ENCODE measurements around the gene PSMC4. TPM values are rescaled to one million over a fixed set of nuclear protein-coding genes. Genes with fewer than 3 reads are reported as not detected.

Gene PSMC4
- total RNA-seq, 1 experiment from 2014 or later = 258 TPM

DNA sequence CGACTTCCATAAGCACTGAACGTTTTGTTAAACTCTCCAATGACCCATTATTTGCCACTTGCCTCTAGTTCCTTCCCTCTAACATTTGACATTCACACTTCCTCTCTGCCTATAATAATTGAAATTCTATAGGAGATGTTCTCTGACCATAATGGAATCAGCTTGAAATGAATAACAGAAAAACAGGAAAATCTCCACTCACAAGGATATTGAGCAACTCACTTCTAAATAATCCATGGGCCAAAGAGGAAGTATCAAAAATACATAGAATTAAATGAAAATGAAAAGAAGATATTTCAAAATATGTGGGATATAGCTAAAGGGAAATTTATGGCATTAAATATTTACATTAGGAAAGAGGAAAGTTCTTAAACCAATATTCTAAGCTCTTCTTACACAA, 33.2 kb upstream of the PSMC4 start:
- TF ChIP-seq, protein P1, sequence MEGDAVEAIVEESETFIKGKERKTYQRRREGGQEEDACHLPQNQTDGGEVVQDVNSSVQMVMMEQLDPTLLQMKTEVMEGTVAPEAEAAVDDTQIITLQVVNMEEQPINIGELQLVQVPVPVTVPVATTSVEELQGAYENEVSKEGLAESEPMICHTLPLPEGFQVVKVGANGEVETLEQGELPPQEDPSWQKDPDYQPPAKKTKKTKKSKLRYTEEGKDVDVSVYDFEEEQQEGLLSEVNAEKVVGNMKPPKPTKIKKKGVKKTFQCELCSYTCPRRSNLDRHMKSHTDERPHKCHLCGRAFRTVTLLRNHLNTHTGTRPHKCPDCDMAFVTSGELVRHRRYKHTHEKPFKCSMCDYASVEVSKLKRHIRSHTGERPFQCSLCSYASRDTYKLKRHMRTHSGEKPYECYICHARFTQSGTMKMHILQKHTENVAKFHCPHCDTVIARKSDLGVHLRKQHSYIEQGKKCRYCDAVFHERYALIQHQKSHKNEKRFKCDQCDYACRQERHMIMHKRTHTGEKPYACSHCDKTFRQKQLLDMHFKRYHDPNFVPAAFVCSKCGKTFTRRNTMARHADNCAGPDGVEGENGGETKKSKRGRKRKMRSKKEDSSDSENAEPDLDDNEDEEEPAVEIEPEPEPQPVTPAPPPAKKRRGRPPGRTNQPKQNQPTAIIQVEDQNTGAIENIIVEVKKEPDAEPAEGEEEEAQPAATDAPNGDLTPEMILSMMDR (conservative IDR thresholded peaks at IDR 0.05; ENCODE audit: low read depth, low read length) = no peak
- TF ChIP-seq EZH2 (IDR thresholded peaks at IDR 0.05; ENCODE audit: low read length, unreplicated experiment) (no peak), EZH2phosphoT487 (IDR thresholded peaks at IDR 0.05; ENCODE audit: borderline replicate concordance, low read length) (no peak)
- POLR2A ChIA-PET (ENCODE audit: unreplicated experiment) = no interaction called here
- Histone ChIP-seq H3K27ac (ENCODE audit: low read length) (no peak overlapping the region), H3K9me2 (replicated peaks; ENCODE audit: low read length) (no peaks in the 10 kb centered on the region), H3K36me3 (ENCODE audit: low read depth, low read length) (no peaks in the 10 kb centered on the region), H3K79me2 (ENCODE audit: low read length) (no peaks in the 10 kb centered on the region), H3K4me3 (ENCODE audit: low read length) (no peak overlapping the region), H3K9me3 (ENCODE audit: low read length) (no peaks in the 10 kb centered on the region), H3F3A (ENCODE audit: low read length, unreplicated experiment) (no peaks in the 10 kb centered on the region), H3K27me3 (ENCODE audit: low read length) (no peaks in the 10 kb centered on the region), H3K4me2 (ENCODE audit: low read length) (no peak overlapping the region), H3K9ac (ENCODE audit: low read length) (no peak overlapping the region), H3K4me1 (ENCODE audit: insufficient read depth, low read length) (no peaks in the 10 kb centered on the region; the same call in 1 of the 2 replicates), H4K20me1 (ENCODE audit: low read length) (no peaks in the 10 kb centered on the region), H2AFZ (ENCODE audit: low read length) (no peak overlapping the region)
- ATAC-seq = no peak
- no TSS peak for BruUV-seq (replicated peaks)
- DNase-seq = no peak
- intact Hi-C loops (cut with micrococcal nuclease) = no loop called here
- CTCF ChIA-PET = no interaction called here

DNA sequence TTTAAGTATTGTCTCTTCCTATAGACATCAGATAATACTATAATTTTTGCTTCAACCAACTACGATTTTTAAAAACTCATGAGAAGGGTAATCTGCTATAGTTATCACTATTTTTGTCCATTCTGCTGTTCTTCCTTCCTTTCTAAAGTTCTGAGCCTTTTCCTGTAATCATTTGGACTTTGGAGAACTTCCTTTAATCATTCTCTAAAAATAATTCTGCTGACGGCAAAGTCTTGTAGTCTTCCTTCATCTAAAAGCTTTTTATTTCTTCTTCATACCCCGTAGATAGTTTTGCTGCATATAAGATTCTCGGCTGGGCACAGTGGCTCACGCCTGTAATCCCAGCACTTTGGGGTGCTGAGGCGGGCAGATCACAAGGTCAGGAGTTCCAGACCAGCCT, 31.4 kb upstream of the PSMC4 start:
- no peaks in the 10 kb centered on the region for H3F3A ChIP-seq (ENCODE audit: low read length, unreplicated experiment)
- TF ChIP-seq, protein P1 (conservative IDR thresholded peaks at IDR 0.05; ENCODE audit: low read depth, low read length) = no peak
- TF ChIP-seq EZH2phosphoT487 (IDR thresholded peaks at IDR 0.05; ENCODE audit: borderline replicate concordance, low read length) (no peak), EZH2 (IDR thresholded peaks at IDR 0.05; ENCODE audit: low read length, unreplicated experiment) (no peak)
- BruUV-seq (replicated peaks) = no TSS peak
- no peak overlapping the region for H3K27ac ChIP-seq (ENCODE audit: low read length)
- no peaks in the 10 kb centered on the region for H3K79me2 ChIP-seq (ENCODE audit: low read length)
- CTCF ChIA-PET = no interaction called here
- H2AFZ ChIP-seq (ENCODE audit: low read length) = no peak overlapping the region
- H3K4me1 ChIP-seq (ENCODE audit: insufficient read depth, low read length) = peaks cover 4% of the 10 kb centered on the region; the same call in 1 of the 2 replicates
- H3K9ac ChIP-seq (ENCODE audit: low read length) = no peak overlapping the region
- no peak for DNase-seq
- no peaks in the 10 kb centered on the region for H3K9me3 ChIP-seq (ENCODE audit: low read length)
- no peaks in the 10 kb centered on the region for H4K20me1 ChIP-seq (ENCODE audit: low read length)
- no peak overlapping the region for H3K4me3 ChIP-seq (ENCODE audit: low read length)
- intact Hi-C loops (cut with micrococcal nuclease) = no loop called here
- POLR2A ChIA-PET (ENCODE audit: unreplicated experiment) = no interaction called here
- no peak overlapping the region for H3K4me2 ChIP-seq (ENCODE audit: low read length)
- no peaks in the 10 kb centered on the region for H3K36me3 ChIP-seq (ENCODE audit: low read depth, low read length)
- no peaks in the 10 kb centered on the region for H3K27me3 ChIP-seq (ENCODE audit: low read length)
- no peaks in the 10 kb centered on the region for H3K9me2 ChIP-seq (replicated peaks; ENCODE audit: low read length)
- ATAC-seq = no peak

DNA sequence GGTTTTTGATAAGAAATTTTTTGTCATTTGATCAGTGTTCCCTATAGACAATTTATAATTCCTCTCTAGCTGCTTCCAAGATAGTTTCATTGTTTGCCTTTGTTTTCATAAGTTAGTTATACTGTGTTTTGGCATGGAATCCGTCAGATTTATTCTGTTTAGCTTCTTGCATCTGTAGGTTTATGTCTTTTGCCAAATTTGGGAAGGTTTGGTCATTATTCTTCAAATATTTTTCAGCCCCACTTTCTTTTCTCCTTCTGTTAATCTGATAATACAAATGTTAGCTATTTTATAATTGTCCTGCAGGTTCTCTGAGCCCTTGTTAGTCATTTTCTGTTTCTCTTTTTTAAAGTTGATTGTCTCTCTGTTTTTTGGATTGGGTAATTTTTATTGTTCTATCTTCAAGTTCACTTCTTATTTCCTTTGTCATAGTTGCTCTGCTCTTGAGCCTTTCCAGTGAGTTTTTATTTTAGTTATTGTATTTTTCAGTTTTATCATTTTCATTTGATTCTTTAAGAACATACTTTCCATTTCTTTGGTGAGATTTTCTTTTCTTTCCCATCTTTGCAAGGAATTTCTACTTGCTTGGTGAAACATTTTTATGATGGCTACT, 30.6 kb upstream of the PSMC4 start:
- intact Hi-C loops (cut with micrococcal nuclease) = no loop called here
- no peak for ATAC-seq
- CTCF ChIA-PET = no interaction called here

More for the DNA sequence above, 30.6 kb upstream of the PSMC4 start:
- TF ChIP-seq EZH2 (IDR thresholded peaks at IDR 0.05; ENCODE audit: low read length, unreplicated experiment) (no peak), EZH2phosphoT487 (IDR thresholded peaks at IDR 0.05; ENCODE audit: borderline replicate concordance, low read length) (no peak)
- TF ChIP-seq, protein P1 (conservative IDR thresholded peaks at IDR 0.05; ENCODE audit: low read depth, low read length) = no peak
- Histone ChIP-seq H3K27ac (ENCODE audit: low read length) (no peak overlapping the region), H3K9me3 (ENCODE audit: low read length) (no peaks in the 10 kb centered on the region), H3K4me3 (ENCODE audit: low read length) (no peak overlapping the region), H3K9ac (ENCODE audit: low read length) (no peak overlapping the region), H3K36me3 (ENCODE audit: low read depth, low read length) (no peaks in the 10 kb centered on the region), H3K9me2 (replicated peaks; ENCODE audit: low read length) (no peaks in the 10 kb centered on the region), H3K79me2 (ENCODE audit: low read length) (no peaks in the 10 kb centered on the region), H3K27me3 (ENCODE audit: low read length) (no peaks in the 10 kb centered on the region), H3K4me1 (ENCODE audit: insufficient read depth, low read length) (peaks cover 4% of the 10 kb centered on the region; the same call in 1 of the 2 replicates), H2AFZ (ENCODE audit: low read length) (no peak overlapping the region), H3K4me2 (ENCODE audit: low read length) (no peak overlapping the region), H4K20me1 (ENCODE audit: low read length) (no peaks in the 10 kb centered on the region), H3F3A (ENCODE audit: low read length, unreplicated experiment) (no peaks in the 10 kb centered on the region)
- no peak for DNase-seq
- POLR2A ChIA-PET (ENCODE audit: unreplicated experiment) = no interaction called here
- no TSS peak for BruUV-seq (replicated peaks)

All from PC-3 (cell line).